WI38 (cell line): ENCODE data around the gene PTCH1.

ENCODE experiments used
- H3K4me3 ChIP-seq: 2 replicates; pipeline ENCODE4 v1.5.1; 2011; ENCODE audit warnings: low read depth, mild to moderate bottlenecking, control low read depth, low read length
- TF ChIP-seq, protein P1 (sequence below): IDR thresholded peaks from 2 replicates; pipeline ENCODE4 v1.5.1; 2012; ENCODE audit warnings: low read depth, mild to moderate bottlenecking, control low read depth, low read length

The PTCH1 gene

DNA sequence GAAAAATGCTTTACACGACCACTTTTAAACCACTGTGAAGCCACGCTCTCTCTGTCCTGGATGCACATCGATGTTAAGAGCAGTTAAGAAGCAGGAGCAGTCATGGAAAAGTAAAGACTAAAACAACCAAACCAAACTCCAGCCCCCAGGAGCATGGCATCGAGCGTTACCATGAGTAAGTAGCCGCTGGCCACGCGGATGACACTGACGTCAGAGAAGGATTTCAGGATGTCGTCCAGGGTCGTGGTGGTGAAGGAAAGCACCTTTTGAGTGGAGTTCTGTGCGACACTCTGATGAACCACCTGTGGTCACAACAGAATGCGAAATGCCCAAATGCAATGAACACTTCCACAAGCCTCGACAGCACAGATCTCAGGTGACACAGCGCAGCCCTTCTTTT lies 38.9 kb downstream of the PTCH1 start:
- no peak overlapping the region for H3K4me3 ChIP-seq
- TF ChIP-seq, protein P1, sequence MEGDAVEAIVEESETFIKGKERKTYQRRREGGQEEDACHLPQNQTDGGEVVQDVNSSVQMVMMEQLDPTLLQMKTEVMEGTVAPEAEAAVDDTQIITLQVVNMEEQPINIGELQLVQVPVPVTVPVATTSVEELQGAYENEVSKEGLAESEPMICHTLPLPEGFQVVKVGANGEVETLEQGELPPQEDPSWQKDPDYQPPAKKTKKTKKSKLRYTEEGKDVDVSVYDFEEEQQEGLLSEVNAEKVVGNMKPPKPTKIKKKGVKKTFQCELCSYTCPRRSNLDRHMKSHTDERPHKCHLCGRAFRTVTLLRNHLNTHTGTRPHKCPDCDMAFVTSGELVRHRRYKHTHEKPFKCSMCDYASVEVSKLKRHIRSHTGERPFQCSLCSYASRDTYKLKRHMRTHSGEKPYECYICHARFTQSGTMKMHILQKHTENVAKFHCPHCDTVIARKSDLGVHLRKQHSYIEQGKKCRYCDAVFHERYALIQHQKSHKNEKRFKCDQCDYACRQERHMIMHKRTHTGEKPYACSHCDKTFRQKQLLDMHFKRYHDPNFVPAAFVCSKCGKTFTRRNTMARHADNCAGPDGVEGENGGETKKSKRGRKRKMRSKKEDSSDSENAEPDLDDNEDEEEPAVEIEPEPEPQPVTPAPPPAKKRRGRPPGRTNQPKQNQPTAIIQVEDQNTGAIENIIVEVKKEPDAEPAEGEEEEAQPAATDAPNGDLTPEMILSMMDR = no peak

DNA sequence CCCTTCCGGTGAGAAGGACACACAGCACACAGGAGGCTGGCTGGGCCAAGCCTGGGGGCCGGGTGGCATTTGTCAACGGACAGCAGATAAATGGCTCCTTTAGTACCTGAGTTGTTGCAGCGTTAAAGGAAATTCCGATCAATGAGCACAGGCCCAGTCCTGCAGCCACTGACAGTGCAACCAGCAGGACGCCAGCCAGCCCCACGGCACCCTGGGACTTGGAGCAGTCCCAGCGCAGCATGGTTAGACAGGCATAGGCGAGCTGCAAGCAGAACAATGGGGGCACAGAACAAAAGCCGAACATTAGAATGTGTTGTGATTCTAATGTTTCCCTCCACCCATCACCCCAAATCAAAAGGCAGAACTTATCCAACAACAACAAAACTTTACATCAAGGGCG lies 39.3 kb downstream of the PTCH1 start:
- no peak overlapping the region for H3K4me3 ChIP-seq
- TF ChIP-seq, protein P1 = no peak

DNA sequence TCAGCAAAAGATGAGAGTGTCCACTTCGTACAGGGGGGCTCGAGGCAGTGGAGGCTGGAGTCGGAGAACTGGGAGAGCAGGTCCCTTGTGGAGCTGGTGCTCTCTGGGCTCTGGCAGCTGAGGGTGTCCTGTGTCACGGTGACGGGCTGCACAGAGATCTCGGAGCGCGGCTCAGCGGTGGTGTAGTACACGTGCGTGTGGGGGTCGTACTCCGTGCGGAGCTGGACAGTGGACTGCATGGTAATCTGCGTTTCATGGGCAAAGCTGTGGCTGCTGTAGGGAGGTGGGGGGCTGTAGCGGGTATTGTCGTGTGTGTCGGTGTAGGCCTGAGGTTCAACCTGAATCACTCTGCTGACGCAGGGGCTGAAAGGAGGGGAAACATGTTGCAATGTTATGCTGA lies 48.0 kb downstream of the PTCH1 start:
- no peak overlapping the region for H3K4me3 ChIP-seq
- TF ChIP-seq, protein P1 = no peak

DNA sequence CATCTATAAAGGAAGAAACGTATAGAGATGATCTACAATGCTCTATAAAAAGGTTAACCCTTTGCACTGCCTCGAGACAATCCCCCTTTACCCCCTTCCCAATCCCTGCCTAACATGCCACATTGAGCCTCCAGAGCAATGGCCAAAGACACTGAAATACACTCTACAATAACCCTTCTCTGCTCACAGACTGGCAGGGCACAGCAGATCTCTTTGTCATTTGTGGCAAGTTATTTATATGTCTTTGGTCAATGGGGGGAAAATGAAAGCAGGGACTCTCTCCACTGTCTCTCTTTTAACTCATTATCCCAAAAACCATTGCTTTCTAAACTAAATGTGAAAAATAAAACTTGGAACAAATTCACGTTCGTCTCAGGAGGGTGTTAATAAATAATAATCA lies 51.7 kb downstream of the PTCH1 start:
- H3K4me3 ChIP-seq = no peak overlapping the region
- TF ChIP-seq, protein P1 = no peak

DNA sequence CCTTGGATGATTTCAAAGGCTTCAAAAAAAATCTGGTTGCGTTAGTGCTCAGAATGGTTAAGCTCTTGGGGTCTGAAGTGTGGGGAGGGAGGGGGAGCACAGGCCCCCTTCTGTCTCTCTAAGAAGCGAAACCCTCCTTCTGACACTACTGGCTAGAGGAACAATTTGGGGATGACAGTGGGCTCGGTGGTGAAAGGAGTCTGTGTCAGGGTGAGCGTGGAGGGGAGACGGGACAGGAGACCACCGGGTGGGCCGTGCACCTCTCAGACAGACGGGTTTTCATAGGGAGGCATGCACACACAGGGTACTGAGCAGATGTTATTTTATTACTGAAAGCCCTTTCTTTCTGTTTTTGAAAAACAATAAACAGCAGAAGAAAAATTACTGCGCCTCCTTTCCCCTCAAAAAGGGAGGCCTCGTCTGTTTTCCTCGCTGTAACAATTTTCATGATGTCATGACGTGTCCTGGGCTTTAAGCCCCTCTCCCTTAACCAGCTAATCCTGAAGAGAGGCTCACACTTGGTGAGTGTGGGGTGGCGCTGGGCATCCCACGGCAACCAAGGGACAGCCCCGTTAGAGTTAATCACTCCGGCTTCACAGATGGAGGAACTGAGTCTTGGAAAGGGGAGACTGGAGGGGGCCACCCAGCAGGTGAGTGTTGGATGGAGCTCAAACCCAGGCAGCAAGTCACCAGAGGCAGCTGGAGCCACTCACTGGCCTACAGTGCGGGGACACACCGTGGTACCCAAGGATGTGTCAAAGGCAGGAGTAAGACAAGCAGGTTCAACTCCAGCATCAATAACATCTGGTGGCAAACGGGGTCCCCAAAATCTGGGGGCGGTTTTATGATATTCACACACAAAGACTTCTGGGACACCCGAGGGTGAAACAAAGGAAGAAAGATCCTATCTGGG lies 53.4 kb downstream of the PTCH1 start:
- TF ChIP-seq, protein P1 = no peak
- peak overlapping the region; percentile 41 for H3K4me3 ChIP-seq

DNA sequence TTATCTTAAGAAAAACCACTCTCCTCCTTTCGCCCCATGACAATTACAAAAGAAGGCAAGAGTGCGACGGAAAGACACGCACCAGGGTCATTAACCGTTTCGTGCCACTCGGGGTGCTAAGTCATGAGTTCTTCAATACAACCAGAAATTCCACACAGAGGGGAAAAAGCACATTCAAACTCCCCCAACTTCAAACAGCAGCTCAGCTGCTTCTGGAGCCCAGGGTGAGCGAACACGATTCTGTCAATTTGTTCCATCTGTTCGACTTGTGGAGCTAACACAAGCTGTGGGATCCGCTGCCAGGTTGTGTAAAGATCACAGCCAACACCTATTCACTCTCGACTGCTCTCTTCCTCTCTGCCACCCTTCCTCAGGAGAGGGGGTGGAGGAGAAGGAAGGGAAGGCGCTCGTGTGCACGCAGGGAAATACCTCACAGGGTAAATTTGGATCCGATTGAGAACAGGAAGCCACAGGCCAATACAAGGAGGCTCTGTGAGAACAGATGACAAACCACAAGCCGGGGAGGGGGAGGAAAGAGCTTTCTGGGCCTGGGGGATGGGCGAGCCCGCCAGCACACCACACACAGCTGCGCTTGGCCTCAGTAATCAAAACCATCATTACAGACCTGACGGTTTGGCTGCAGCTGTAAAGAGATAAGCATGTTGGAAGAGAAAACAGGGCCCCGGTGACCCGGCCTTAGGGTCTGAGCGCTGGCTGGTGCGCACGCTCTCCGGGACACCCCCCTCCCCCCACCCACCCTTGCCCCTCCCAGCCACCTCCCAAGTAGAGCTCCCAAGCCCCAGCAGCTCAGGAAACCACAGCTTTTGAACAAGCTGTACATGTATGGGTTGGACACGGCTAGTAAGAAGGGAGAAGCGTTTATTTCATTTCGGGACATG lies 54.3 kb downstream of the PTCH1 start:
- TF ChIP-seq, protein P1 = no peak
- peak overlapping the region; percentile 41 for H3K4me3 ChIP-seq
